Measurements from ENCODE around the gene GHDC.
"Not testable (repeated sequence)": the region's sequence is repeated elsewhere in the genome, so short reads cannot be mapped to it uniquely, and the experiment has no call there.

GHDC gene

DNA sequence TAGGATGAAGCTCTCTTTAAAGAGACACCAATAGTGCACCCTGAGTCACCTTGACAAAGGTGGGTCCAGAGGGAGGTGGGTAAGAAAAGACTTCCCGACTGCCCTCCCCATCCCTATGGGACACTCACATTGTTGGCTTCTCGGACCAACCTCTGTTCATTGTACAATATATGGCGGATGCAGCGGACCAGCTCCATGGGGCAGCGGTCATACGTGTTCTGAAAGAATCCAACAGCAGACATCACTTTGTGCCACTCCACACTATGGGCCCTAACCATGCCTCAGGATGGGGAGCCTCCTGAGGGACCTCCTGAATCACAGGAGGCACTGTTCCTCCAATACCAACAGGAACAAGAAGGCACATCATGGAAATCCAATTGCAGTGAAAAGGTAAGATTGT is 30.4 kb upstream of the GHDC start:
- POLR2A ChIA-PET = no interaction called here
- CTCF ChIA-PET = no interaction called here
- DNase-seq (ENCODE audit: extremely low spot score) = no peak
- no peak for TF ChIP-seq L3MBTL2 (conservative IDR thresholded peaks at IDR 0.05)
- TF ChIP-seq FOXA1 (IDR thresholded peaks at IDR 0.05) = no peak
- no peak for TF ChIP-seq SUZ12 (IDR thresholded peaks at IDR 0.05)
- no peak for TF ChIP-seq LEF1 (IDR thresholded peaks at IDR 0.05; ENCODE audit: borderline replicate concordance)
- no peak for TF ChIP-seq FOXM1 (IDR thresholded peaks at IDR 0.05; ENCODE audit: borderline replicate concordance)
- no peak for TF ChIP-seq ELF4 (IDR thresholded peaks at IDR 0.05)

DNA sequence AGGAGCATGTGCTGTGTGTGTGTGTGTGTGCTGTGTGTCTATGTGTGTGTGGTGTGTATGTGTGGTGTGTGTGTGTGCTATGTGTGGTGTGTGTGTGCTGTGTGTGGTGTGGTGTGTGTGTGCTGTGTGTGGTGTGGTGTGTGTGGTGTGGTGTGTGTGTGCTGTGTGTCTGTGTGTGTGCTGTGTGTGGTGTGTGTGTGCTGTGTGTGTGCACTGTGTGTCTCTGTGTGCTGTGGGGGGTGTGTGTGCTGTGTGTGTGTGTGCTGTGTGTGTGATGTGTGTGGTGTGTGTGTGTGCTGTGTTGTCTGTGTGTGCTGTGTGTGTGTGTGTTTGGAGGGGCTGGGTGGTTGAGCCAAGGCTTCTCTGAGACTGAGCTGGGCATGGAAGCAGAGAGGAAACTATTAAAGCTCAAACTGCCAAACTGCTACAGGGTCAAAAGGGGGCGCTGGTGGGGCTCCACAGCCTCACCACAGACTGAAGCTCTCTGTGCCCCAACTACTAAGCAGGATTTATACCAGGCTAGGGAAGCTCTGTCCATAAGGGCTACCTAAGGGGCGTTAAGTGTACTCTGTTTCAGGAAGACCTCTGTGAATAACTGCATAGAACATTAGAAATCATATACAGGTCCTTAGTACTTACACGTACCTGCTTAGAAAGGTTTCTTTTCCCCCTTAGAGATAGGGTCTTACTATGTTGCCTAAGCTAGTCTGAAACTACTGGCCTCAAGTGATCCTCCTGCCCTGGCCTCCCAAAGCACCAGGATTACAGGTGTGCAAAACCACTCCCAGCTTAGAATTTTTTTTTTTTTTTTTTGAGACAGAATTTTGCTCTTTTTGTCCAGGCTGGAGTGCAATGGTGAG is 27.8 kb upstream of the GHDC start:
- TF ChIP-seq TARDBP (IDR thresholded peaks at IDR 0.05) = no peak
- TF ChIP-seq CTBP1 (IDR thresholded peaks at IDR 0.05; ENCODE audit: borderline replicate concordance) = no peak
- CTCF ChIA-PET = interaction anchor here (0.6 to 2.3 kb wide), 28 partner anchors 8 to 345 kb away, joined by 3 to 13 read pairs (median 4); partner anchors contain the start of genes GHDC and HCRT
- POLR2A ChIA-PET = interaction anchor here (0.8 to 1.6 kb wide), 2 partner anchors 14 to 49 kb away, joined by 3 to 5 read pairs; no protein-coding TSS in a partner anchor
- DNase-seq (ENCODE audit: extremely low spot score) = peak; percentile 70

DNA sequence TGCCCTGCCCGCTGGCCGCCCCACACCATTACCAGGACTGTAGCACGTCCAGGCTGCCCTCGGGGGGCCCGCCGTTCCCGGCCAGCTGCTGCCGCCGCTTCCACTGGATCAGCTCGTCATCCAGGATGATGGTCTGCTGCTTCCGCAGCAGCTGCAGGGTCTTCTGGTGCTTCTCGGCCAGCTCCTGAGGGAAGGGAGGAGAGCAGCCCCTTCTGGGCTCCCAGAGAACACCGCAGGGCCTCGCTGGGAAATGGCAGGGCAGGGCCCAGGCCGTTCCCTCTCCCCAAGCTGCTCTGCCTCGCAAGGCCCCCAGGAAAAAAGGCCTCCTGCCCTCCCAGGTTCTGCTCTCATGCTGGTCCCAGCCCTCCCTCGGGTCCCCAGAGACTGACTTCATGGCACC is 25.0 kb upstream of the GHDC start:
- DNase-seq (ENCODE audit: extremely low spot score); POLR2A ChIA-PET; CTCF ChIA-PET: not testable (repeated sequence)

DNA sequence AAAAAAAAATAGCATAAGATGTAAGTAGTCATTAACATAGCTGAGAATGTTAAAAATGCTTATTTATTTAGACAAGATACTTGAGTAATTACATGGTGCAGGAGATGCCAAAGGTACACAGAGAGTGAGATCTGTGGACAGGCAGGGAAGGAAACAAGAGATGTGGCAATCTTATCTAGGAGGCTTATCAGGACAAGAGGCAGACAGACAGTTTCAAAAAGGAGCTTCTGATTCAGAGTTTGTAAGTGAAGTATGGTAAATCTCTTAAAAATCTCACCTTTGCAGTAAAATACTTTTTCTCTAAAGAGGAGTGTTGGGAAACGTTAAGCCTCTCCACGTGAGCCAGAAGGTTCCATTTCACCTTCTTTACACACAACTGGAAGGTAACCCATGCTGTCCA is 19.9 kb upstream of the GHDC start:
- no peak for DNase-seq (ENCODE audit: extremely low spot score)
- ChIA-PET CTCF (interaction anchor here (0.6 kb wide), 1 partner anchor 8 kb away, joined by 3 read pairs; no protein-coding TSS in a partner anchor), POLR2A (interaction anchor here (1.0 kb wide), 1 partner anchor 20 kb away, joined by 3 read pairs; the partner anchor contains the start of gene GHDC)
- no peak for TF ChIP-seq LEF1 (IDR thresholded peaks at IDR 0.05; ENCODE audit: borderline replicate concordance)
- TF ChIP-seq FOXM1 (IDR thresholded peaks at IDR 0.05; ENCODE audit: borderline replicate concordance) = no peak
- no peak for TF ChIP-seq FOXA1 (IDR thresholded peaks at IDR 0.05)
- no peak for TF ChIP-seq BHLHE40 (IDR thresholded peaks at IDR 0.05; ENCODE audit: borderline replicate concordance)
- TF ChIP-seq L3MBTL2 (conservative IDR thresholded peaks at IDR 0.05) = no peak
- TF ChIP-seq FOXK2 (IDR thresholded peaks at IDR 0.05) = no peak
- TF ChIP-seq NFRKB (IDR thresholded peaks at IDR 0.05) = no peak
- TF ChIP-seq CTBP1 (IDR thresholded peaks at IDR 0.05; ENCODE audit: borderline replicate concordance) = no peak
- TF ChIP-seq ZNF384 (IDR thresholded peaks at IDR 0.05) = no peak
- no peak for TF ChIP-seq SP1 (IDR thresholded peaks at IDR 0.05)
- no peak for TF ChIP-seq ARNT (IDR thresholded peaks at IDR 0.05)
- no peak for TF ChIP-seq SUZ12 (IDR thresholded peaks at IDR 0.05)
- TF ChIP-seq TARDBP (IDR thresholded peaks at IDR 0.05) = no peak
- TF ChIP-seq, protein P1, sequence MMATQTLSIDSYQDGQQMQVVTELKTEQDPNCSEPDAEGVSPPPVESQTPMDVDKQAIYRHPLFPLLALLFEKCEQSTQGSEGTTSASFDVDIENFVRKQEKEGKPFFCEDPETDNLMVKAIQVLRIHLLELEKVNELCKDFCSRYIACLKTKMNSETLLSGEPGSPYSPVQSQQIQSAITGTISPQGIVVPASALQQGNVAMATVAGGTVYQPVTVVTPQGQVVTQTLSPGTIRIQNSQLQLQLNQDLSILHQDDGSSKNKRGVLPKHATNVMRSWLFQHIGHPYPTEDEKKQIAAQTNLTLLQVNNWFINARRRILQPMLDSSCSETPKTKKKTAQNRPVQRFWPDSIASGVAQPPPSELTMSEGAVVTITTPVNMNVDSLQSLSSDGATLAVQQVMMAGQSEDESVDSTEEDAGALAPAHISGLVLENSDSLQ (IDR thresholded peaks at IDR 0.05) = no peak
- no peak for TF ChIP-seq HDGF (IDR thresholded peaks at IDR 0.05; ENCODE audit: borderline replicate concordance)

DNA sequence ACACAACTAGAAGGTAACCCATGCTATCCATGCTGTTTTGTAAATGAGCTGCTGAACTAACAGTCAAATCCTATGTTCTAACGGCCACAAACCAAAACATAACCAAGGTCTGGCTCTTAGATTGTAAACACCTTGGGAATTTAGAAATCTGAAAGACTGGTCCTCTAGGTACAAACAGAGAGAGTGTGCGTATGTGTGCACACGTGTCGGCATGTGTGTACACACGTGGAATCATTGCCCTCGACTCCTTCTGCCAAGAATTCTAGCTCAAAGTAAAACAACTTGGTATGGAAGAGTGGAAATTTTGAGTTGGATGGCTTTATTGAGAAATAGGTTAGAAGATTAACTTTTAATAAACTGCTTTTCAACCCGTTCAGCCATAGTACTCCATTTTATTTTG is 18.1 kb upstream of the GHDC start:
- ChIA-PET CTCF (interaction anchor here (1.2 to 1.7 kb wide), 2 partner anchors 10 to 39 kb away, joined by 3 to 7 read pairs; no protein-coding TSS in a partner anchor), POLR2A (no interaction called here)
- no peak for TF ChIP-seq SP1 (IDR thresholded peaks at IDR 0.05)
- TF ChIP-seq TARDBP (IDR thresholded peaks at IDR 0.05) = no peak
- no peak for TF ChIP-seq L3MBTL2 (conservative IDR thresholded peaks at IDR 0.05)
- no peak for TF ChIP-seq ZNF384 (IDR thresholded peaks at IDR 0.05)
- TF ChIP-seq, protein P1 (IDR thresholded peaks at IDR 0.05) = no peak
- no peak for TF ChIP-seq LEF1 (IDR thresholded peaks at IDR 0.05; ENCODE audit: borderline replicate concordance)
- no peak for TF ChIP-seq FOXA1 (IDR thresholded peaks at IDR 0.05)
- TF ChIP-seq SUZ12 (IDR thresholded peaks at IDR 0.05) = no peak
- no peak for TF ChIP-seq FOXM1 (IDR thresholded peaks at IDR 0.05; ENCODE audit: borderline replicate concordance)
- TF ChIP-seq BHLHE40 (IDR thresholded peaks at IDR 0.05; ENCODE audit: borderline replicate concordance) = no peak
- no peak for TF ChIP-seq NFRKB (IDR thresholded peaks at IDR 0.05)
- no peak for TF ChIP-seq ELF4 (IDR thresholded peaks at IDR 0.05)
- TF ChIP-seq CTBP1 (IDR thresholded peaks at IDR 0.05; ENCODE audit: borderline replicate concordance) = no peak
- no peak for TF ChIP-seq FOXK2 (IDR thresholded peaks at IDR 0.05)
- TF ChIP-seq HDGF (IDR thresholded peaks at IDR 0.05; ENCODE audit: borderline replicate concordance) = no peak
- no peak for TF ChIP-seq ARNT (IDR thresholded peaks at IDR 0.05)
- DNase-seq (ENCODE audit: extremely low spot score) = no peak

DNA sequence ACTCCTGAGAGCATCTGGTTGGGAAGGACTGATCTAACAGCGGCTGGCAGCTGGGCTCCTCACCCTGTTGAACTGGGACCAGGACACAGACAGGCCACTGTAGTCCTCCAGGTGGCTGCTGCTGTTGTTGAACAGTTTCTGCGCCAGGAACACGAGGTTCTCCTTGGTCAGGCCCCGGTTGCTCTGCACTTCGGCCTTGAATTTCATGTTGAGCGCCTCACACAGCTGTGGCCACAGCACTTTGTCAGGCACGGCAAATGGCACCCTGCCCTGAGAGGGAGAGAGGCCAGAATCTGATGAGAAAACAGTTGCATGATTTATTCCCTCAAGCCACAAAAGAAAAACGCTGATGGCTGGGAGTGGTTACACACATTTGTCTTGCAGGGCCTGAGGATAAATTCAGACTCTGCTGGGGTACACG is 17.6 kb upstream of the GHDC start:
- POLR2A ChIA-PET; DNase-seq (ENCODE audit: extremely low spot score): not testable (repeated sequence)
- CTCF ChIA-PET = interaction anchor here (0.6 to 1.7 kb wide), 4 partner anchors 10 to 67 kb away, joined by 3 to 7 read pairs (median 3); no protein-coding TSS in a partner anchor

DNA sequence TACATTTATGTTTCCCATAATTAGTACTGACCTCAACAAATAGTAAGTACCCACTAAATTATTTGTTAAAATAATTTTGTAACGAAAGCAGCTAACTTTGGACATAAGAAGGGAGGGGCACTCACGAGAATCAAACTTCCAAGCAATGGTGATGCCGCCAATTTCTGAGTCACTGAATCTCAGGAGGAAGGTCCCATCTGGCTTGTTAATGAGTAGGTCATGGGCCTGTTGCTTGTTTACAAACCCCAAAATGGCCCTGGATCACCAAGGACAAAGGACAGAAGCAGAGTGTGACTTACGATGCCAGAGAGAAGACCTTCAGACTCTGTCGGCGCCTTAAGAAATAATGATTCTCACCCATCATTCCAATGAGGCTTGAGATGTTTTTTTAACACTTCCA is 15.8 kb upstream of the GHDC start:
- POLR2A ChIA-PET = no interaction called here
- CTCF ChIA-PET = no interaction called here
- TF ChIP-seq CTBP1 (IDR thresholded peaks at IDR 0.05; ENCODE audit: borderline replicate concordance) (no peak), FOXM1 (IDR thresholded peaks at IDR 0.05; ENCODE audit: borderline replicate concordance) (no peak), ARNT (IDR thresholded peaks at IDR 0.05) (no peak), NFRKB (IDR thresholded peaks at IDR 0.05) (no peak)
- DNase-seq (ENCODE audit: extremely low spot score) = no peak

DNA sequence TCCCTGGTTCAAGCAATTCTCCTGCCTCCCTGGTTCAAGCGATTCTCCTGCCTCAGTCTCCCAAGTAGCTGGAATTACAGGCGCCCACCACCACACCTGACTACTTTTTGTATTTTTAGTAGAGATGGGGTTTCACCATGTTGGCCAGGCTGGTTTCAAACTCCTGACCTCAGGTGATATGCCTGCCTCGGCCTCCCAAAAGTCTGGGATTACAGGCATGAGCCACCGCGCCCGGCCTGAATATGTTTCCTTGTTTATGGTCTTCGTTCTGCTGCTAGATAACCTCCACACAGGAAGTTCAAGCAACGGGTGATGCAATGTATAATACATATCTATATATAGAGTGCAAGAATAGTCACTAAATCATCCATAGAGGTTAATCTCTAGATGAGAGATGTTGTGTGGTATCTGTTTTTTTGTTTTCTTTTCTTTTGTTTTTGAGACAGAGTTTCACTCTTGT is 11.9 kb upstream of the GHDC start:
- DNase-seq (ENCODE audit: extremely low spot score); POLR2A ChIA-PET; CTCF ChIA-PET: not testable (repeated sequence)

Measured in HEK293T (cell line).